Liver (tissue), 9 donors: ENCODE data around the gene ZSCAN5C. TPM values are rescaled to one million over a fixed set of nuclear protein-coding genes. Genes with fewer than 3 reads are reported as not detected.

Experiments
- DNase-seq: peaks from one replicate; pipeline ENCODE4 v3.0.0-alpha.2; 2017; ENCODE audit warnings: low spot score
- H3K27ac ChIP-seq, 2 donors: one replicate each; pipeline ENCODE4 v1.7.0; 2013; ENCODE audit warnings: inconsistent platforms in 2 of 2, low read length in 2 of 2, control low read depth in 1 of 2, low read depth in 1 of 2, mild to moderate bottlenecking in 1 of 2
- H3K27me3 ChIP-seq, 4 donors: one replicate each; pipeline versions ENCODE4 v1.6.1 to v1.7.0; 2013; ENCODE audit warnings: low read length in 3 of 4, inconsistent platforms in 1 of 4, mild to moderate bottlenecking in 1 of 4, moderate library complexity in 1 of 4; ENCODE audit not compliant: control insufficient read depth in 4 of 4, insufficient read depth in 4 of 4
- H3K36me3 ChIP-seq, 4 donors: one replicate each; pipeline versions ENCODE4 v1.6.1 to v1.7.0; 2013; ENCODE audit warnings: low read length in 3 of 4, mild to moderate bottlenecking in 3 of 4, low read depth in 1 of 4, moderate library complexity in 1 of 4; ENCODE audit not compliant: control insufficient read depth in 4 of 4, insufficient read depth in 3 of 4
- H3K4me1 ChIP-seq, 4 donors: one replicate each; pipeline versions ENCODE4 v1.6.1 to v1.7.0; 2013; ENCODE audit warnings: low read length in 3 of 4, mild to moderate bottlenecking in 3 of 4, moderate library complexity in 1 of 4; ENCODE audit not compliant: control insufficient read depth in 4 of 4, insufficient read depth in 4 of 4
- H3K4me3 ChIP-seq, 3 donors: one replicate each; pipeline versions ENCODE4 v1.6.1 to v1.7.0; 2013; ENCODE audit warnings: low read length in 3 of 3, control low read depth in 1 of 3, low read depth in 1 of 3, mild to moderate bottlenecking in 1 of 3
- H3K9ac ChIP-seq, 2 donors: one replicate each; pipeline ENCODE4 v1.7.0; 2013; ENCODE audit warnings: low read length in 2 of 2, mild to moderate bottlenecking in 2 of 2, moderate library complexity in 2 of 2, control low read depth in 1 of 2, low read depth in 1 of 2
- H3K9me3 ChIP-seq, 4 donors: one replicate each; pipeline versions ENCODE4 v1.6.1 to v1.7.0; 2013; ENCODE audit warnings: low read length in 3 of 4; ENCODE audit not compliant: control insufficient read depth in 4 of 4
- ATF3 ChIP-seq: IDR thresholded peaks from 2 replicates; pipeline ENCODE4 v1.6.1; 2016; ENCODE audit warnings: antibody characterized with exemption
- CTCF ChIP-seq: fragments of 150-350 bp; IDR thresholded peaks from 2 replicates; pipeline ENCODE4 v1.5.1; 2017; ENCODE audit warnings: improper control_type of control experiment, low read depth, low read length; ENCODE audit not compliant: missing input control
- EGR1 ChIP-seq, 2 donors: IDR thresholded peaks; 2 replicates each; pipeline ENCODE4 v1.6.1; 2016 to 2018; ENCODE audit warnings: antibody characterized with exemption in 2 of 2, low read depth in 2 of 2
- FOXA1 ChIP-seq: IDR thresholded peaks from 2 replicates; pipeline ENCODE4 v1.6.1; 2016; ENCODE audit warnings: antibody characterized with exemption
- FOXA2 ChIP-seq: IDR thresholded peaks from 2 replicates; pipeline ENCODE4 v1.6.1; 2016; ENCODE audit warnings: antibody characterized with exemption
- GABPA ChIP-seq, 2 donors: IDR thresholded peaks in 1 of 2; conservative IDR thresholded peaks in 1 of 2; 2 replicates each; pipeline ENCODE4 v1.6.1; 2016; ENCODE audit warnings: antibody characterized with exemption in 2 of 2, mild to moderate bottlenecking in 1 of 2, moderate library complexity in 1 of 2
- HNF4A ChIP-seq, 2 donors: conservative IDR thresholded peaks; 2 replicates each; pipeline ENCODE4 v1.6.1; 2016; ENCODE audit warnings: antibody characterized with exemption in 2 of 2, mild to moderate bottlenecking in 2 of 2
- HNF4G ChIP-seq: IDR thresholded peaks from 2 replicates; pipeline ENCODE4 v1.6.1; 2016; ENCODE audit warnings: antibody characterized with exemption
- JUND ChIP-seq, 2 donors: IDR thresholded peaks; 2 replicates each; pipeline ENCODE4 v1.6.1; 2016; ENCODE audit warnings: antibody characterized with exemption in 2 of 2
- MAX ChIP-seq: IDR thresholded peaks from 2 replicates; pipeline ENCODE4 v1.6.1; 2016; ENCODE audit warnings: antibody characterized with exemption
- NR2F2 ChIP-seq: IDR thresholded peaks from 2 replicates; pipeline ENCODE4 v1.6.1; 2016; ENCODE audit warnings: antibody characterized with exemption
- RAD21 ChIP-seq, 2 donors: IDR thresholded peaks; 2 replicates each; pipeline ENCODE4 v1.6.1; 2016; ENCODE audit warnings: antibody characterized with exemption in 2 of 2, mild to moderate bottlenecking in 2 of 2
- REST ChIP-seq: IDR thresholded peaks from 2 replicates; pipeline ENCODE4 v1.6.1; 2016; ENCODE audit warnings: antibody characterized with exemption, mild to moderate bottlenecking
- RXRA ChIP-seq, 2 donors: IDR thresholded peaks; 2 replicates each; pipeline ENCODE4 v1.6.1; 2017 to 2018; ENCODE audit warnings: antibody characterized with exemption in 2 of 2, mild to moderate bottlenecking in 1 of 2
- SP1 ChIP-seq: IDR thresholded peaks from 2 replicates; pipeline ENCODE4 v1.6.1; 2018; ENCODE audit warnings: antibody characterized with exemption, mild to moderate bottlenecking
- TAF1 ChIP-seq: conservative IDR thresholded peaks from 2 replicates; pipeline ENCODE4 v1.6.1; 2016; ENCODE audit warnings: antibody characterized with exemption, mild to moderate bottlenecking
- YY1 ChIP-seq: IDR thresholded peaks from 2 replicates; pipeline ENCODE4 v1.6.1; 2016; ENCODE audit warnings: antibody characterized with exemption, mild to moderate bottlenecking
- ZBTB33 ChIP-seq: IDR thresholded peaks from 2 replicates; pipeline ENCODE4 v1.6.1; 2016; ENCODE audit warnings: antibody characterized with exemption
- WGBS: extraction: QIAGEN DNeasy Blood & Tissue Kit; methylation state at CpG from one replicate; pipeline ENCODE4 v1.1.7; 2013; 5-methylcytosine and 5-hydroxymethylcytosine counted together
- polyA plus RNA-seq, 2 donors: library from polyadenylated mRNA; stranded (reverse) in 1 of 2; unstranded in 1 of 2; fragments of 200-250 nt in 1 of 2; fragments of >200 nt in 1 of 2; fragmentation: Nextera tagmentation in 1 of 2; extraction: Ambion mirVana in 1 of 2; gene quantifications; one replicate each; pipeline versions ENCODE4 v1.2.1 to v1.2.3, GENCODE V29; 2013 to 2015
- total RNA-seq, 2 donors: library from RNA; depleted of rRNA; stranded (reverse); fragments of >200 nt; gene quantifications; one replicate each; pipeline ENCODE4 v1.2.3, GENCODE V29; 2014
- donor health status: healthy.
- donor health status: healthy.
- donor health status: healthy.
- donor health status: healthy.
- donor health status: healthy.

The ZSCAN5C gene
- total and polyA plus RNA-seq, 4 donors, result not detected

GRCh38 chr19:56176881-56177280 lies 25.2 kb upstream of the ZSCAN5C start:
- no peak overlapping the region for H3K4me3 ChIP-seq

More at GRCh38 chr19:56176881-56177280, 25.2 kb upstream of the ZSCAN5C start:
- no peak for DNase-seq
- Histone ChIP-seq H3K27ac (no peak overlapping the region), H3K27me3 (no peaks in the 10 kb centered on the region), H3K9me3 (no peaks in the 10 kb centered on the region), H3K36me3 (no peaks in the 10 kb centered on the region), H3K9ac (no peak overlapping the region), H3K4me1 (peaks cover 4 to 15% (median 7%) of the 10 kb centered on the region in 4 donors)
- TF ChIP-seq YY1 (no peak), MAX (no peak), SP1 (no peak), FOXA2 (no peak), GABPA (IDR thresholded peaks at IDR 0.05 in 1 of 2, conservative IDR thresholded peaks at IDR 0.05 in 1 of 2) (no peak), NR2F2 (no peak), ZBTB33 (no peak), ATF3 (no peak), TAF1 (no peak), HNF4A (conservative IDR thresholded peaks at IDR 0.05) (no peak), REST (no peak), FOXA1 (no peak), RAD21 (IDR thresholded peaks at IDR 0.05) (no peak), HNF4G (no peak), EGR1 (IDR thresholded peaks at IDR 0.05; ENCODE audit: low read depth in 2 of 2) (no peak), JUND (IDR thresholded peaks at IDR 0.05) (no peak), CTCF (no peak), RXRA (IDR thresholded peaks at IDR 0.05) (no peak)
- 86% methylated on average over 18 of the region's 18 CpGs for WGBS
